DOHH2 (cell line): ENCODE results near the gene FILIP1L.

ENCODE experiments used
- H3F3A ChIP-seq: fragments of 200-600 bp; sonication (generic), shearing (Covaris generic); 2 replicates; pipeline ENCODE4 v1.6.0; 2016; ENCODE audit warnings: antibody characterized with exemption, mild to moderate bottlenecking; ENCODE audit not compliant: control insufficient read depth, insufficient read depth
- H3K27ac ChIP-seq: fragments of 200-600 bp; sonication (generic); 2 replicates; pipeline ENCODE4 v1.5.1; 2014; ENCODE audit warnings: low read depth, mild to moderate bottlenecking, low read length, moderate library complexity
- H3K27me3 ChIP-seq: fragments of 200-600 bp; sonication (generic); 2 replicates; pipeline ENCODE4 v1.6.1; 2014; ENCODE audit warnings: mild to moderate bottlenecking, low read length, mixed read lengths; ENCODE audit not compliant: control insufficient read depth
- H3K36me3 ChIP-seq: fragments of 200-600 bp; sonication (generic); 2 replicates; pipeline ENCODE4 v1.6.1; 2014; ENCODE audit warnings: mild to moderate bottlenecking, low read length, moderate library complexity, mixed read lengths; ENCODE audit not compliant: control insufficient read depth
- H3K4me1 ChIP-seq: fragments of 200-600 bp; sonication (generic); 2 replicates; pipeline ENCODE4 v1.6.1; 2014; ENCODE audit warnings: mild to moderate bottlenecking, low read length, mixed read lengths; ENCODE audit not compliant: control insufficient read depth
- H3K4me2 ChIP-seq: fragments of 200-600 bp; sonication (generic); 2 replicates; pipeline ENCODE4 v1.6.0; 2014; ENCODE audit warnings: mild to moderate bottlenecking, low read length, moderate library complexity
- H3K4me3 ChIP-seq: fragments of 200-600 bp; sonication (generic); 2 replicates; pipeline ENCODE4 v1.5.1; 2014; ENCODE audit warnings: mild to moderate bottlenecking, low read length, mixed read lengths
- H3K79me2 ChIP-seq: fragments of 200-600 bp; sonication (generic); 2 replicates; pipeline ENCODE4 v1.6.1; 2014; ENCODE audit warnings: mild to moderate bottlenecking, low read length, mixed read lengths; ENCODE audit not compliant: control insufficient read depth
- H3K9me2 ChIP-seq: fragments of 200-600 bp; sonication (generic); replicated peaks from 2 replicates; pipeline ENCODE4 v1.6.1; 2014; ENCODE audit warnings: mild to moderate bottlenecking, low read length, mixed read lengths; ENCODE audit not compliant: control insufficient read depth
- H3K9me3 ChIP-seq: fragments of 200-600 bp; sonication (generic); 2 replicates; pipeline ENCODE4 v1.6.1; 2014; ENCODE audit warnings: antibody characterized with exemption, low read length, mixed read lengths; ENCODE audit not compliant: control insufficient read depth, insufficient read depth
- H4K20me1 ChIP-seq: fragments of 200-600 bp; sonication (generic); 2 replicates; pipeline ENCODE4 v1.6.0; 2014; ENCODE audit warnings: low read depth, mild to moderate bottlenecking, antibody characterized with exemption, low read length, moderate library complexity; ENCODE audit not compliant: control insufficient read depth, insufficient read depth
- EZH2phosphoT487 ChIP-seq: fragments of 200-600 bp; sonication (generic); IDR thresholded peaks from 2 replicates; pipeline ENCODE4 v1.6.1; 2017; ENCODE audit warnings: borderline replicate concordance, mild to moderate bottlenecking, antibody characterized with exemption, low read length, moderate library complexity, mixed read lengths
- TF ChIP-seq, protein P1 (sequence below): fragments of 200-600 bp; sonication (generic); IDR thresholded peaks from one replicate; pipeline ENCODE4 v1.5.1; 2014; ENCODE audit warnings: antibody characterized with exemption, mild to moderate bottlenecking, low read depth, low read length; ENCODE audit not compliant: poor library complexity, severe bottlenecking

The FILIP1L gene

DNA sequence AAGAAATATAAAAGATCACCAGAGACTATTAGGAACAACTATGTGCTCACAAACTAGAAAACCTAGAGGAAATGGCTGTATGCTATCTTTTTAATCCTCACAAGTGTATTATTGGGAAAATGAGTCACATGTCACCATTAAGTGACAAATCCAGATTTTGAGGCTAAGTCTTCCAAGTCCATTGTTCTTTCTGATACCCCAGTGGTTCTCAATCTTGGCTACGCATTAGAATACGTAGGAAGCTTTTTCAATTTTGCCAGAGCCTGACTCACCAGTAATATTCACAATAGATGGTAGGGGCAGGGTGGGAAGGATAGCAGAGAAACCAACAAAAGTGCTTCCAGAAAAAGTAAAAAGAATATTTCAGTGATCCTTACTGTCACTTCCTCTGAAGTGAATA is 117.0 kb downstream of the FILIP1L start:
- peaks cover under 1% of the 10 kb centered on the region for H3K4me1 ChIP-seq
- H3K9me2 ChIP-seq: no peaks in the 10 kb centered on the region
- H4K20me1 ChIP-seq: 0 out of 2 replicates have a peak, but pooled peaks cover 3% of the 10 kb centered on the region
- H3K9me3 ChIP-seq: peaks cover 6% of the 10 kb centered on the region
- no peak overlapping the region for H3K4me2 ChIP-seq
- peaks cover 25% of the 10 kb centered on the region for H3K79me2 ChIP-seq
- H3F3A ChIP-seq: no peaks in the 10 kb centered on the region
- no peaks in the 10 kb centered on the region for H3K27me3 ChIP-seq
- no peak overlapping the region for H3K4me3 ChIP-seq
- no peak for TF ChIP-seq EZH2phosphoT487
- TF ChIP-seq, protein P1, sequence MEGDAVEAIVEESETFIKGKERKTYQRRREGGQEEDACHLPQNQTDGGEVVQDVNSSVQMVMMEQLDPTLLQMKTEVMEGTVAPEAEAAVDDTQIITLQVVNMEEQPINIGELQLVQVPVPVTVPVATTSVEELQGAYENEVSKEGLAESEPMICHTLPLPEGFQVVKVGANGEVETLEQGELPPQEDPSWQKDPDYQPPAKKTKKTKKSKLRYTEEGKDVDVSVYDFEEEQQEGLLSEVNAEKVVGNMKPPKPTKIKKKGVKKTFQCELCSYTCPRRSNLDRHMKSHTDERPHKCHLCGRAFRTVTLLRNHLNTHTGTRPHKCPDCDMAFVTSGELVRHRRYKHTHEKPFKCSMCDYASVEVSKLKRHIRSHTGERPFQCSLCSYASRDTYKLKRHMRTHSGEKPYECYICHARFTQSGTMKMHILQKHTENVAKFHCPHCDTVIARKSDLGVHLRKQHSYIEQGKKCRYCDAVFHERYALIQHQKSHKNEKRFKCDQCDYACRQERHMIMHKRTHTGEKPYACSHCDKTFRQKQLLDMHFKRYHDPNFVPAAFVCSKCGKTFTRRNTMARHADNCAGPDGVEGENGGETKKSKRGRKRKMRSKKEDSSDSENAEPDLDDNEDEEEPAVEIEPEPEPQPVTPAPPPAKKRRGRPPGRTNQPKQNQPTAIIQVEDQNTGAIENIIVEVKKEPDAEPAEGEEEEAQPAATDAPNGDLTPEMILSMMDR: no peak
- H3K36me3 ChIP-seq: no peaks in the 10 kb centered on the region
- no peak overlapping the region for H3K27ac ChIP-seq

DNA sequence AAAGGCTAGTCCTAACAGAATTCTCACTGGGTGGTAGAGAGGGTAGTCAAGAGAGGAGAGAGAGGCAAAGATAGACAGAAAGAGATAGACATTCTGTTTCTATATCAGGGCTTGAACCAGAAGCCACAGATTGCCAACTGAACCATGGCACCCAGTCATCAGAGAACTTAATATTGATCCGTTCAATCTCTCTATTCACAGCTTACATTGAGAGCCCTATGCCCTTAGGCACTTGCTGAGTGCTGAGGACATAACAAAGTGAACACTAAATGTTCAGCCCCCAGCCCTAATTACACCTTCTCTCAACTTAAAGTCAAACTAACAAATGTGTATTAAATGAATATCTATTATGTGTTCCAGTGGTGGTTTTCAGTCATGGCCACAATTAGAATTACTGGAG is 124.1 kb downstream of the FILIP1L start:
- no peak overlapping the region for H3K27ac ChIP-seq
- H3K36me3 ChIP-seq: no peaks in the 10 kb centered on the region
- H3K4me1 ChIP-seq: peaks cover 5% of the 10 kb centered on the region
- TF ChIP-seq EZH2phosphoT487: no peak
- TF ChIP-seq, protein P1: no peak
- no peak overlapping the region for H3K4me2 ChIP-seq
- peaks cover 21% of the 10 kb centered on the region for H3K79me2 ChIP-seq
- no peaks in the 10 kb centered on the region for H4K20me1 ChIP-seq
- no peaks in the 10 kb centered on the region for H3K9me2 ChIP-seq
- no peak overlapping the region for H3K4me3 ChIP-seq
- no peaks in the 10 kb centered on the region for H3K27me3 ChIP-seq
- peaks cover 6% of the 10 kb centered on the region for H3K9me3 ChIP-seq
- H3F3A ChIP-seq: no peaks in the 10 kb centered on the region

GRCh38 chr3:99984668-99985067 is 129.6 kb downstream of the FILIP1L start:
- Histone ChIP-seq H3K79me2 (no peaks in the 10 kb centered on the region; the same call in 1 of the 2 replicates), H3K4me1 (peaks cover 4% of the 10 kb centered on the region), H3F3A (no peaks in the 10 kb centered on the region), H3K9me3 (no peaks in the 10 kb centered on the region), H3K36me3 (no peaks in the 10 kb centered on the region), H4K20me1 (no peaks in the 10 kb centered on the region), H3K9me2 (no peaks in the 10 kb centered on the region), H3K27me3 (no peaks in the 10 kb centered on the region), H3K4me3 (no peak overlapping the region), H3K4me2 (no peak overlapping the region), H3K27ac (no peak overlapping the region)
- TF ChIP-seq, protein P1: no peak
- TF ChIP-seq EZH2phosphoT487: no peak
